MM.1S (cell line): ENCODE measurements around the gene CCR3.

Experiments used
- DNase-seq: peaks from one replicate; pipeline ENCODE4 v3.0.0-alpha.2; 2015
- H2AFZ ChIP-seq: fragments of 300-600 bp; sonication (generic); 2 replicates; pipeline ENCODE4 v1.6.0; 2016; ENCODE audit warnings: antibody characterized with exemption, low read length
- H3F3A ChIP-seq: fragments of 300-600 bp; sonication (generic); 2 replicates; pipeline ENCODE4 v1.6.1; 2016; ENCODE audit warnings: mild to moderate bottlenecking, antibody characterized with exemption, low read length, moderate library complexity, mixed read lengths; ENCODE audit not compliant: insufficient read depth
- H3K27ac ChIP-seq: fragments of 300-600 bp; sonication (generic); 2 replicates; pipeline ENCODE4 v1.5.1; 2016; ENCODE audit warnings: mild to moderate bottlenecking, low read length
- H3K27me3 ChIP-seq: fragments of 300-600 bp; sonication (generic); replicated peaks from 2 replicates; pipeline ENCODE4 v1.6.0; 2016; ENCODE audit warnings: low read length; ENCODE audit not compliant: insufficient read depth
- H3K36me3 ChIP-seq: fragments of 300-600 bp; sonication (generic); replicated peaks from 2 replicates; pipeline ENCODE4 v1.6.1; 2016; ENCODE audit warnings: mild to moderate bottlenecking, low read length, mixed read lengths; ENCODE audit not compliant: insufficient read depth
- H3K4me1 ChIP-seq: fragments of 300-600 bp; sonication (generic); 2 replicates; pipeline ENCODE4 v1.6.1; 2016; ENCODE audit warnings: low read length, mixed read lengths
- H3K4me2 ChIP-seq: fragments of 300-600 bp; sonication (generic); 2 replicates; pipeline ENCODE4 v1.6.0; 2016; ENCODE audit warnings: low read depth, low read length
- H3K4me3 ChIP-seq: fragments of 300-600 bp; sonication (generic); 2 replicates; pipeline ENCODE4 v1.5.1; 2016; ENCODE audit warnings: low read length, mixed read lengths
- H3K79me2 ChIP-seq: fragments of 300-600 bp; sonication (generic); 2 replicates; pipeline ENCODE4 v1.6.1; 2016; ENCODE audit warnings: mixed run types, low read length, mixed read lengths
- H3K9ac ChIP-seq: fragments of 300-600 bp; sonication (generic); 2 replicates; pipeline ENCODE4 v1.6.1; 2016; ENCODE audit warnings: low read length, mixed read lengths
- H3K9me2 ChIP-seq: fragments of 300-600 bp; sonication (generic); replicated peaks from 2 replicates; pipeline ENCODE4 v1.6.1; 2016; ENCODE audit warnings: mild to moderate bottlenecking, low read length, mixed read lengths; ENCODE audit not compliant: insufficient read depth
- H3K9me3 ChIP-seq: fragments of 300-600 bp; sonication (generic); replicated peaks from 2 replicates; pipeline ENCODE4 v1.6.1; 2016; ENCODE audit warnings: mild to moderate bottlenecking, low read length, mixed read lengths; ENCODE audit not compliant: insufficient read depth
- H4K20me1 ChIP-seq: fragments of 300-600 bp; sonication (generic); 2 replicates; pipeline ENCODE4 v1.6.1; 2016; ENCODE audit warnings: mild to moderate bottlenecking, low read length, moderate library complexity, mixed read lengths; ENCODE audit not compliant: insufficient read depth
- CTCF ChIP-seq: fragments of 300-600 bp; sonication (generic); IDR thresholded peaks from 2 replicates; pipeline ENCODE4 v1.5.1; 2016; ENCODE audit warnings: antibody characterized with exemption, low read length, mixed read lengths
- EZH2 ChIP-seq: fragments of 300-600 bp; sonication (generic); optimal IDR thresholded peaks from 2 replicates; pipeline ENCODE3; 2017; ENCODE audit warnings: low read depth, mild to moderate bottlenecking, antibody characterized with exemption, low read length, mixed read lengths
- EZH2phosphoT487 ChIP-seq: fragments of 300-600 bp; sonication (generic); IDR thresholded peaks from 2 replicates; pipeline ENCODE4 v1.6.1; 2018; ENCODE audit warnings: antibody characterized with exemption, low read length

The CCR3 gene

GRCh38 chr3:46269556-46269955 is 27.3 kb downstream of the CCR3 start:
- Histone ChIP-seq H3K27me3 (no peaks in the 10 kb centered on the region), H3F3A (no peaks in the 10 kb centered on the region), H3K9ac (no peak overlapping the region), H2AFZ (no peak overlapping the region), H3K79me2 (no peaks in the 10 kb centered on the region), H3K4me1 (no peaks in the 10 kb centered on the region), H3K36me3 (no peaks in the 10 kb centered on the region), H3K9me3 (no peaks in the 10 kb centered on the region), H4K20me1 (no peaks in the 10 kb centered on the region), H3K27ac (no peak overlapping the region), H3K4me3 (no peak overlapping the region), H3K9me2 (no peaks in the 10 kb centered on the region), H3K4me2 (no peak overlapping the region)
- no peak for TF ChIP-seq EZH2phosphoT487
- no peak for TF ChIP-seq EZH2
- no peak for TF ChIP-seq CTCF
- no peak for DNase-seq

- H3K36me3 ChIP-seq: no peaks in the 10 kb centered on the region
- DNase-seq: no peak
- H3K4me2 ChIP-seq: no peak overlapping the region
- no peak overlapping the region for H3K27ac ChIP-seq
- no peak overlapping the region for H3K9ac ChIP-seq
- no peaks in the 10 kb centered on the region for H3K9me2 ChIP-seq
- H3K4me1 ChIP-seq: no peaks in the 10 kb centered on the region
- no peak overlapping the region for H3K4me3 ChIP-seq
- H4K20me1 ChIP-seq: no peaks in the 10 kb centered on the region
- no peaks in the 10 kb centered on the region for H3K79me2 ChIP-seq
- no peaks in the 10 kb centered on the region for H3K9me3 ChIP-seq
- H3F3A ChIP-seq: no peaks in the 10 kb centered on the region
- H2AFZ ChIP-seq: no peak overlapping the region
- H3K27me3 ChIP-seq: no peaks in the 10 kb centered on the region
- TF ChIP-seq EZH2phosphoT487: no peak
- TF ChIP-seq CTCF: no peak
- no peak for TF ChIP-seq EZH2
These were observed 28.2 kb downstream of the CCR3 start for GRCh38 chr3:46270474-46270873.

- no peak overlapping the region for H2AFZ ChIP-seq
- no peak overlapping the region for H3K9ac ChIP-seq
- no peaks in the 10 kb centered on the region for H3K36me3 ChIP-seq
- TF ChIP-seq CTCF (no peak), EZH2 (no peak), EZH2phosphoT487 (no peak)
- H3K79me2 ChIP-seq: no peaks in the 10 kb centered on the region
- H3K9me2 ChIP-seq: no peaks in the 10 kb centered on the region
- no peak overlapping the region for H3K4me3 ChIP-seq
- H4K20me1 ChIP-seq: no peaks in the 10 kb centered on the region
- H3K27me3 ChIP-seq: no peaks in the 10 kb centered on the region
- no peaks in the 10 kb centered on the region for H3K9me3 ChIP-seq
- peaks cover 3% of the 10 kb centered on the region for H3K4me1 ChIP-seq
- DNase-seq: no peak
- H3K4me2 ChIP-seq: no peak overlapping the region
- no peaks in the 10 kb centered on the region for H3F3A ChIP-seq
- H3K27ac ChIP-seq: no peak overlapping the region
These were observed 29.0 kb downstream of the CCR3 start for GRCh38 chr3:46271209-46271745.
